Upper lobe of left lung (tissue), 4 donors: Measurements from ENCODE around the gene FAF1.

Experiments used
- CTCF ChIP-seq, 6 experiments: fragments of 450-650 bp in 4 of 6; fragments of 200-600 bp in 2 of 6; sonication (generic) in 2 of 6; IDR thresholded peaks; one replicate each; pipeline ENCODE4 v1.5.1; 2016 to 2019; ENCODE audit warnings: antibody characterized with exemption in 6 of 6
- POLR2A ChIP-seq, 4 donors: fragments of 450-650 bp; IDR thresholded peaks; one replicate each; pipeline ENCODE4 v1.5.1; 2016 to 2017; ENCODE audit warnings: antibody characterized with exemption in 4 of 4, mild to moderate bottlenecking in 2 of 4
- POLR2AphosphoS5 ChIP-seq, 2 donors: sonication (generic); formaldehyde crosslinking; IDR thresholded peaks; one replicate each; pipeline ENCODE4 v1.5.1; 2017; ENCODE audit warnings: antibody characterized with exemption in 2 of 2

- no peak for TF ChIP-seq CTCF (IDR thresholded peaks at IDR 0.05)
- TF ChIP-seq POLR2A (IDR thresholded peaks at IDR 0.05) = no peak
- TF ChIP-seq POLR2AphosphoS5 (IDR thresholded peaks at IDR 0.05) = no peak
Observed at GRCh38 chr1:50603274-50604271, 356.5 kb downstream of the FAF1 start.
